ENCODE results near the gene ADGRD1.

GRCh38 chr12:130992979-130993538 lies 39.4 kb downstream of the ADGRD1 start:
- TF ChIP-seq POLR2AphosphoS5 (IDR thresholded peaks at IDR 0.05; ENCODE audit: borderline replicate concordance, low read depth, low read length) (no peak), EZH2 (IDR thresholded peaks at IDR 0.05) (no peak)

Measured in SK-N-MC (cell line).